NCI-H82 treated with DMSO at 0.1 percent for 48 hours (cell line): Measurements from ENCODE around the gene CR1L.
A peak's percentile ranks its signal among the peaks of the same experiment; 100 is the strongest.
"Not testable (repeated sequence)": the region's sequence is repeated elsewhere in the genome, so short reads cannot be mapped to it uniquely, and the experiment has no call there.

Experiments used
- DNase-seq: peaks from one replicate; lab custom pipeline; 2025; ENCODE audit not compliant: unreplicated experiment; lab: John Stamatoyannopoulos, UW

CR1L gene

GRCh38 chr1:207644852-207645634, at the start of gene CR1L:
Gene CR1L, plus strand, starts transcription at chr1:207645133. Its CDS starts 101 bp downstream, at chr1:207645234.
- peak; percentile 62 for DNase-seq

- no peak for DNase-seq
Measured at GRCh38 chr1:207603777-207604176, 41.2 kb upstream of the CR1L start.

- DNase-seq = no peak
Measured at GRCh38 chr1:207605444-207606361, 39.2 kb upstream of the CR1L start.

- no peak for DNase-seq
Measured at GRCh38 chr1:207606362-207606755, 38.6 kb upstream of the CR1L start.

GRCh38 chr1:207612762-207613161, 32.2 kb upstream of the CR1L start:
- DNase-seq = no peak

- peak; percentile 67 for DNase-seq
Measured at GRCh38 chr1:207619871-207620542, 24.9 kb upstream of the CR1L start.

GRCh38 chr1:207620543-207620893, 24.4 kb upstream of the CR1L start:
- no peak for DNase-seq

GRCh38 chr1:207625504-207626071, 19.3 kb upstream of the CR1L start:
- DNase-seq = not testable (repeated sequence)

- no peak for DNase-seq
Measured at GRCh38 chr1:207626972-207627337, 18.0 kb upstream of the CR1L start.

- DNase-seq = no peak
Measured at GRCh38 chr1:207627496-207627895, 17.4 kb upstream of the CR1L start.

GRCh38 chr1:207628776-207629175, 16.2 kb upstream of the CR1L start:
- no peak for DNase-seq

GRCh38 chr1:207631137-207631536, 13.8 kb upstream of the CR1L start:
- DNase-seq = no peak

GRCh38 chr1:207633226-207633625, 11.7 kb upstream of the CR1L start:
- DNase-seq = no peak

- DNase-seq = not testable (repeated sequence)
Measured at GRCh38 chr1:207633699-207634289, 11.1 kb upstream of the CR1L start.

- not testable (repeated sequence) for DNase-seq
Measured at GRCh38 chr1:207634293-207634692, 10.6 kb upstream of the CR1L start.

- DNase-seq = peak; percentile 77
Measured at GRCh38 chr1:207635569-207636186, 9.3 kb upstream of the CR1L start.

- DNase-seq = not testable (repeated sequence)
Measured at GRCh38 chr1:207638487-207639145, 6.3 kb upstream of the CR1L start.

- not testable (repeated sequence) for DNase-seq
Measured at GRCh38 chr1:207639362-207639761, 5.6 kb upstream of the CR1L start.

- no peak for DNase-seq
Measured at GRCh38 chr1:207644166-207644851, 624 bp upstream of the CR1L start.
